ENCODE results near the gene CDH13.

CDH13 gene

GRCh38 chr16:83070416-83071209 lies 443.8 kb downstream of the CDH13 start:
- DNase-seq: no peak

- DNase-seq: no peak
Measured at GRCh38 chr16:83075956-83076355, 449.2 kb downstream of the CDH13 start.

- no peak for DNase-seq
Measured at GRCh38 chr16:83083361-83083760, 456.6 kb downstream of the CDH13 start.

- no peak for DNase-seq
Measured at GRCh38 chr16:83085660-83086059, 458.9 kb downstream of the CDH13 start.

- DNase-seq: no peak
Measured at GRCh38 chr16:83095941-83096692, 469.3 kb downstream of the CDH13 start.

GRCh38 chr16:83098536-83098935 lies 471.8 kb downstream of the CDH13 start:
- no peak for DNase-seq

- DNase-seq: no peak
Measured at GRCh38 chr16:83100679-83101078, 473.9 kb downstream of the CDH13 start.

- DNase-seq: no peak
Measured at GRCh38 chr16:83102336-83102735, 475.6 kb downstream of the CDH13 start.

- no peak for DNase-seq
Measured at GRCh38 chr16:83105279-83106077, 478.7 kb downstream of the CDH13 start.

GRCh38 chr16:83109490-83110125 lies 482.8 kb downstream of the CDH13 start:
- no peak for DNase-seq

GRCh38 chr16:83110269-83110668 lies 483.5 kb downstream of the CDH13 start:
- no peak for DNase-seq

- no peak for DNase-seq
Measured at GRCh38 chr16:83113317-83113716, 486.5 kb downstream of the CDH13 start.

GRCh38 chr16:83113811-83114210 lies 487.0 kb downstream of the CDH13 start:
- no peak for DNase-seq

GRCh38 chr16:83115491-83116232 lies 488.9 kb downstream of the CDH13 start:
- no peak for DNase-seq

- DNase-seq: no peak
Measured at GRCh38 chr16:83116274-83116892, 489.6 kb downstream of the CDH13 start.

- no peak for DNase-seq
Measured at GRCh38 chr16:83117810-83118209, 491.0 kb downstream of the CDH13 start.

GRCh38 chr16:83118365-83118764 lies 491.6 kb downstream of the CDH13 start:
- DNase-seq: no peak

GRCh38 chr16:83125999-83126568 lies 499.3 kb downstream of the CDH13 start:
- DNase-seq: no peak

- no peak for DNase-seq
Measured at GRCh38 chr16:83128041-83128440, 501.3 kb downstream of the CDH13 start.

- DNase-seq: no peak
Measured at GRCh38 chr16:83130039-83130438, 503.3 kb downstream of the CDH13 start.

- DNase-seq: no peak
Measured at GRCh38 chr16:83134638-83135037, 507.9 kb downstream of the CDH13 start.
